A549 treated with RU486 at 1 μM for 4 hours (cell line): ENCODE data around the gene KIF24. TPM values are rescaled to one million over a fixed set of nuclear protein-coding genes. Genes with fewer than 3 reads are reported as not detected.

Experiments
- total RNA-seq: library from RNA; stranded (reverse); fragments of 200-300 nt; extraction: Qiagen RNA extraction; gene quantifications from 5 replicates; pipeline ENCODE4 v1.2.3, GENCODE V29; 2022; ENCODE audit warnings: low read depth

Gene KIF24
- total RNA-seq = 3.3 to 3.7 TPM (median 3.5 TPM) in 5 replicates

GRCh38 chr9:34328987-34329832 lies at the start of gene KIF24, which contains the start of gene NUDT2:
KIF24 (minus strand) TSS chr9:34329268; CDS start chr9:34311346, 17,922 bp downstream.
NUDT2 (plus strand) TSS chr9:34329569; CDS start chr9:34339040, 9,471 bp downstream.

GRCh38 chr9:34376596-34377403 lies 47.7 kb upstream of the KIF24 start, which contains the start of gene MYORG:
MYORG (minus strand) TSS chr9:34376898; CDS start chr9:34372943, 3,955 bp downstream.

Other genes starting within 250 kb of the KIF24 start
- 30.3 to 42.1 TPM (median 38.6 TPM) in 5 replicates for gene DCAF12, start 202.6 kb downstream of the KIF24 start, total RNA-seq
- 39.7 to 45.9 TPM (median 41.1 TPM) in 5 replicates for gene UBAP1, start 150.2 kb downstream of the KIF24 start, total RNA-seq
- 23.1 to 24.6 TPM (median 24.4 TPM) in 5 replicates for gene NUDT2, start 301 bp upstream of the KIF24 start, total RNA-seq
- gene MYORG, start 47.6 kb upstream of the KIF24 start, total RNA-seq = 2.9 to 4.4 TPM (median 4.0 TPM) in 5 replicates
- gene FAM219A, start 129.3 kb upstream of the KIF24 start, total RNA-seq = 14.5 to 19.1 TPM (median 18.6 TPM) in 5 replicates
- 0.12 to 0.42 TPM (median 0.15 TPM) in 5 replicates for gene DNAI1, start 129.5 kb upstream of the KIF24 start, total RNA-seq
- gene ENHO, start 193.7 kb upstream of the KIF24 start, total RNA-seq = 0.66 to 2.6 TPM (median 1.9 TPM) in 5 replicates